Fibroblast of skin of left quadriceps (primary cell): Measurements from ENCODE around the gene CRIP1.

ENCODE experiments used
- DNase-seq, 2 experiments: peaks; one replicate each; pipeline ENCODE4 v3.0.0-alpha.2; 2013; ENCODE audit warnings: low read depth in 2 of 2

The CRIP1 gene

GRCh38 chr14:105470350-105471296 is 16.1 kb upstream of the CRIP1 start:
- DNase-seq, result no peak

GRCh38 chr14:105471297-105471821 is 15.3 kb upstream of the CRIP1 start:
- DNase-seq, result no peak

- no peak for DNase-seq
These were observed 14.7 kb upstream of the CRIP1 start for GRCh38 chr14:105471823-105472485.

- no peak for DNase-seq
These were observed 14.1 kb upstream of the CRIP1 start for GRCh38 chr14:105472486-105472991.

GRCh38 chr14:105473033-105473676 is 13.5 kb upstream of the CRIP1 start:
- DNase-seq, result no peak

- peak; percentile 61 to 62 for DNase-seq
These were observed 12.8 kb upstream of the CRIP1 start for GRCh38 chr14:105473677-105474482.

GRCh38 chr14:105474483-105475268 is 12.0 kb upstream of the CRIP1 start, which contains the start of gene CRIP2:
Gene CRIP2, plus strand, starts transcription at chr14:105474821. Its CDS starts 42 bp downstream, at chr14:105474863.
- no peak for DNase-seq

- no peak for DNase-seq
These were observed 11.2 kb upstream of the CRIP1 start for GRCh38 chr14:105475269-105476096.

- no peak for DNase-seq
These were observed 10.4 kb upstream of the CRIP1 start for GRCh38 chr14:105476097-105476830.

- no peak for DNase-seq
These were observed 9.6 kb upstream of the CRIP1 start for GRCh38 chr14:105476831-105477659.

- DNase-seq, result no peak
These were observed 8.9 kb upstream of the CRIP1 start for GRCh38 chr14:105477660-105478397.

- no peak for DNase-seq
These were observed 8.1 kb upstream of the CRIP1 start for GRCh38 chr14:105478398-105479251.

- DNase-seq, result no peak
These were observed 7.1 kb upstream of the CRIP1 start for GRCh38 chr14:105479431-105480158.

- DNase-seq, result no peak
These were observed 6.4 kb upstream of the CRIP1 start for GRCh38 chr14:105480199-105480746.
